ENCODE data around the gene IPO8. TPM values are rescaled to one million over a fixed set of nuclear protein-coding genes. Genes with fewer than 3 reads are reported as not detected.

The IPO8 gene
- total RNA-seq, 4 donors from 2014 or later, result 24.0 to 49.8 (median 34.4) TPM

- 66% methylated on average over 4 of the region's 4 CpGs for WGBS
- Histone ChIP-seq H3K4me3 (no peak overlapping the region), H3K4me1 (no peaks in the 10 kb centered on the region), H3K36me3 (peaks cover 24% of the 10 kb centered on the region), H3K27me3 (no peaks in the 10 kb centered on the region), H3K27ac (no peak overlapping the region), H3K9me3 (no peaks in the 10 kb centered on the region)
- no peak for DNase-seq (ENCODE audit: low spot score in 2 of 2)
- TF ChIP-seq CTCF (IDR thresholded peaks at IDR 0.05) (no peak), POLR2AphosphoS5 (IDR thresholded peaks at IDR 0.05) (no peak), EP300 (IDR thresholded peaks at IDR 0.05) (no peak), POLR2A (IDR thresholded peaks at IDR 0.05) (no peak)
Observed at GRCh38 chr12:30646821-30647220, 48.8 kb downstream of the IPO8 start.

GRCh38 chr12:30643366-30643765, 52.3 kb downstream of the IPO8 start:
- Histone ChIP-seq H3K4me3 (no peak overlapping the region), H3K27ac (no peak overlapping the region), H3K36me3 (peaks cover 23% of the 10 kb centered on the region), H3K27me3 (no peaks in the 10 kb centered on the region), H3K4me1 (no peaks in the 10 kb centered on the region), H3K9me3 (no peaks in the 10 kb centered on the region)
- 92% methylated on average over 4 of the region's 4 CpGs for WGBS
- TF ChIP-seq POLR2A (IDR thresholded peaks at IDR 0.05) (no peak), EP300 (IDR thresholded peaks at IDR 0.05) (no peak), CTCF (IDR thresholded peaks at IDR 0.05) (no peak), POLR2AphosphoS5 (IDR thresholded peaks at IDR 0.05) (no peak)
- DNase-seq (ENCODE audit: low spot score in 2 of 2), result no peak

DNA sequence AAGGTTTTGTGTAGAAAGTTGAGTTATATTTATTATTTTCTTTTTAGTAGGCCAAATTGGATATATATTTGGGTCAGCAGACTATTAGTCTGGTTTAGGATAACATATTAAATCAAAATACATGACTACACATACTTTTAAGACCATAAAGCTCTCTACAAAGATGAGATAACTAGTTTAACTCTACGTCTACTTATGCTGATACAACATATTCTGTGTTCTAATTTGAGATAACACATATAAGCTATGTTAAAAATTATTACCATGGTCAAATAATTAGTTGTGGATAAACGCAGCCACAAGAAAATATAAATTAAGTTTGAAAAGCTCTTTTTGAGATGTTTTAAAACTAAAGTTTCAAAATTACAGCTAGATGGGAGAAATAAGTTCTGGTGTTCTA, 55.3 kb downstream of the IPO8 start:
- TF ChIP-seq EP300 (IDR thresholded peaks at IDR 0.05) (no peak), CTCF (IDR thresholded peaks at IDR 0.05) (no peak), POLR2A (IDR thresholded peaks at IDR 0.05) (no peak), POLR2AphosphoS5 (IDR thresholded peaks at IDR 0.05) (no peak)
- DNase-seq (ENCODE audit: low spot score in 2 of 2), result no peak
- H3K9me3 ChIP-seq, result no peaks in the 10 kb centered on the region
- peaks cover 43% of the 10 kb centered on the region for H3K36me3 ChIP-seq
- no peak overlapping the region for H3K27ac ChIP-seq
- 94% methylated on average over 2 of the region's 2 CpGs for WGBS
- no peaks in the 10 kb centered on the region for H3K4me1 ChIP-seq
- H3K4me3 ChIP-seq, result no peak overlapping the region
- H3K27me3 ChIP-seq, result no peaks in the 10 kb centered on the region

GRCh38 chr12:30635385-30635784, 60.3 kb downstream of the IPO8 start:
- no peak overlapping the region for H3K4me3 ChIP-seq
- no peaks in the 10 kb centered on the region for H3K9me3 ChIP-seq
- peaks cover 63% of the 10 kb centered on the region for H3K36me3 ChIP-seq
- TF ChIP-seq EP300 (IDR thresholded peaks at IDR 0.05), result no peak
- no peak for TF ChIP-seq POLR2AphosphoS5 (IDR thresholded peaks at IDR 0.05)
- no peak for TF ChIP-seq CTCF (IDR thresholded peaks at IDR 0.05)
- TF ChIP-seq POLR2A (IDR thresholded peaks at IDR 0.05), result no peak
- no peak overlapping the region for H3K27ac ChIP-seq
- 70% methylated on average over 2 of the region's 2 CpGs for WGBS
- H3K27me3 ChIP-seq, result no peaks in the 10 kb centered on the region
- no peak for DNase-seq (ENCODE audit: low spot score in 2 of 2)
- H3K4me1 ChIP-seq, result no peaks in the 10 kb centered on the region

DNA sequence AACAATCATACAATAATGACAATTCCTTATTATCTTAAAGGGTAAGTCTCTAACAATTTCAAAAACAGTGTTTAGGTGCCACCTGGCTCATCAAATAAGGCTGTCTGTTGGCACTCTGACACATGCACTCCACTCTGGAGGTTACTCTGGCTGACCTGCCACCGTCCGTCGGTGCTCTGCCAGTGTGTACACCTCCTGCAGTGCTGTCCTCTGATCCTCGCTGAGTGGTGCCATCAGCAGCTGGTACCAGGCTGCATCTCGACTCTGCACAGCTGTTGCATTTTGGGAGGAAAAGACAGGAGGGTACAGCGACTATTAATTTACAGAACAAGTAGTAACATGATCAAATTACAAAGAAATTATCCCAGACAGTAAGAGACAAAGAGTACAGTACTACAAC, 63.9 kb downstream of the IPO8 start:
- Histone ChIP-seq H3K9me3 (no peaks in the 10 kb centered on the region), H3K27ac (no peak overlapping the region), H3K4me1 (no peaks in the 10 kb centered on the region), H3K27me3 (no peaks in the 10 kb centered on the region), H3K4me3 (no peak overlapping the region), H3K36me3 (peaks cover 58% of the 10 kb centered on the region)
- TF ChIP-seq POLR2AphosphoS5 (IDR thresholded peaks at IDR 0.05), result no peak
- no peak for TF ChIP-seq EP300 (IDR thresholded peaks at IDR 0.05)
- TF ChIP-seq CTCF (IDR thresholded peaks at IDR 0.05), result no peak
- TF ChIP-seq POLR2A (IDR thresholded peaks at IDR 0.05), result no peak
- DNase-seq (ENCODE audit: low spot score in 2 of 2), result no peak
- whole genome bisulfite sequencing, result 91% methylated on average over 6 of the region's 6 CpGs
